Epithelial cell of proximal tubule (primary cell): ENCODE data around the gene CHCHD2. TPM values are rescaled to one million over a fixed set of nuclear protein-coding genes. Genes with fewer than 3 reads are reported as not detected.
"Not testable (repeated sequence)": the region's sequence is repeated elsewhere in the genome, so short reads cannot be mapped to it uniquely, and the experiment has no call there.

Source experiments
- DNase-seq: peaks from one replicate; pipeline ENCODE4 v3.0.0-alpha.2; 2011; ENCODE audit warnings: low read depth
- H3K4me3 ChIP-seq: 2 replicates; pipeline ENCODE4 v1.5.1; 2011; ENCODE audit warnings: low read depth, mild to moderate bottlenecking, low read length
- CTCF ChIP-seq: conservative IDR thresholded peaks from 2 replicates; pipeline ENCODE4 v1.5.1; 2012; ENCODE audit warnings: low read depth, mild to moderate bottlenecking, low read length
- total RNA-seq: library from RNA; depleted of rRNA; stranded (reverse); fragments of >200 nt; gene quantifications from 2 replicates; pipeline ENCODE4 v1.2.3, GENCODE V29; 2015

CHCHD2 gene
- total RNA-seq, 1 donor from 2014 or later: 664 TPM

DNA sequence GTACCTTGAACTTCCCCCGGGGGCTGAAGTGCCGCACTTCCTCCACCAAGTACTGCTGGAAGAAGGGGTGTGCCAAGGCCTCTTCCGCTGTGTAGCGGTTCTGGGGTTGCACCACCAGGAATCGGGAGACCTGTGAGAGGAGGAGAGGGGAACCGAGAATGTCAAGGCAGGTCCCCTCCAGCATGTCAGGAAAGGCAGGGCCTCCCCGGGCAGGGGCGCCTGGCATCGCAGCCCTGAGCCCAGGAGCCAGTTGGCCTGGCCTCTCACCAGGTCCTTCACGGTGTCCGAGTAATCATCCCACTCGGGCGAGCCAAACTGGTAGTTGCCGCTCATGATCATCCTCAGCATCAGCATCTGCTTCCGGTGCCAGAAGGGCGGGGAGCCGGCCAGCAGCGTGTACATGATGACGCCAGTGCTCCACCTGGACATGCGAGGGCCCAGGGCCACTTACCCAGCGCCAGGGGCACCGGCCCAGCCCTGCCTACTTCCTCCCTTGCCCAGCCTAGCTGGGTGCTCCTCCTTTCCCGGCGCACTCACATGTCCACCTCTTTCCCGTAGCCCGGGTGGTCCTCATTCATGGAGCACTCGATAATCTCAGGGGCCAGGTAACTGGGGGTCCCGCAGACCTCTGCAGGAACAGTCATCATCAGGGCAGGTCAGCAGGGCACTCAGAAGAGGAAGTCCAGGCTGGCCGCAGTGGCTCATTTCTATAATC, 24.5 kb downstream of the CHCHD2 start:
- TF ChIP-seq CTCF: no peak
- no peak overlapping the region for H3K4me3 ChIP-seq
- no peak for DNase-seq

DNA sequence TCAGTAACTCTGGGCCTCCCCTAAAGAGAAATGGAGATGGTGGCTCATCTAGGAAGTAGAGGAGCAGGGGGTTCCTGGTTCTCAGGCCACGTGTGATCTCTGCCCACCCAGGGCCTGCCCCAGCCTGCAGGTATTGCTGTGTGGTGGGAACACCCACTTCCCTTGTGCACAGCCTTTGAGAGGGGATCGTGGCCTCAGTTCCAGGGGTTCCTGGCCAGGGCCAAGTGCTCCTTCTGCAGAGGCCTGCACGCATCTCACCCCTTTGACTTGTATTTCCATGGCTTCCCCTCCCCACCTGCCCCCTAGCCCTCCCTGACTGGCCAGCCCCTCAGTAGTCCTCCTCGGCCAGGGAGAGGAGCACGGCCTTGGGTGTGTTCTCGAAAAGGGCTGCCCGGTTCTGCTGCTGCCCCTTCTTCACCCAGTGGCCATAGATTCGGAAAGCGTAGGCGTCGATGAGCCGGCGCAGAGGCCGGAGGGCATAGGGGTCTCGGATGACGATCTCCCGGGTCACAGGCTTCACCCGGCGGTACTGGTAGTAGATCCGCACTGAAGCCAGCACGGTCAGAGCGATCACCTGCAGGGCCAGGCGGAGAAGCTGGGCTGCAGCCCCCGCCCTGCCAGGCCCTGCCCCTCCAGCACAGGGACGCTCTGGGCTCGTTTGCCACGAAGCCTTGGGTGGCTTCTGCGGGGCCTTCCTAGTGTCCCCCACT, 25.4 kb downstream of the CHCHD2 start:
- not testable (repeated sequence) for DNase-seq, H3K4me3 ChIP-seq

GRCh38 chr7:56079450-56080185, 26.7 kb downstream of the CHCHD2 start:
- no peak for DNase-seq
- no peak for TF ChIP-seq CTCF
- no peak overlapping the region for H3K4me3 ChIP-seq

- TF ChIP-seq CTCF: no peak
- no peak overlapping the region for H3K4me3 ChIP-seq
- no peak for DNase-seq
These were observed 28.1 kb downstream of the CHCHD2 start for GRCh38 chr7:56078196-56078595.

- no peak overlapping the region for H3K4me3 ChIP-seq
- no peak for DNase-seq
- TF ChIP-seq CTCF: no peak
These were observed 28.6 kb downstream of the CHCHD2 start for GRCh38 chr7:56077681-56078080.

- TF ChIP-seq CTCF: peak; percentile 96
- H3K4me3 ChIP-seq: no peak overlapping the region
- DNase-seq: no peak
These were observed 31.9 kb downstream of the CHCHD2 start for GRCh38 chr7:56074371-56074791.

DNA sequence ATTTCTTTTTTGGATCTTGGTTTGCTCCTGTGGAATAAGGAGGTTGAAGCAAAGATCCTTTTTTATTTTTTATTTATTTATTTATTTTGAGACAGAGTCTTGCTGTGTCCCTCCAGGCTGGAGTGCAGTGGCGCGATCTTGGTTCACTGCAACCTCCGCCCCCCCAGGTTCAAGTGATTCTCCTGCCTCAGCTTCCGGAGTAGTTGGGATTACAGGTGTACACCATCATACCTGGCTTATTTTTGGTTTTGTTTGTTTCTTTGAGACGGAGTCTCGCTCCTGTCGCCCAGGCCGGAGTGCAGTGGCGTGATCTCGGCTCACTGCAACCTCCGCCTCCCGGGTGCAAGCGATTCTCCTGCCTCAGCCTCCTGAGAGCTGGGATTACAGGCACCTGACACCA, 39.9 kb downstream of the CHCHD2 start:
- DNase-seq, H3K4me3 ChIP-seq: not testable (repeated sequence)
